SK-N-SH (cell line): Measurements from ENCODE around the gene TSHR.

Experiments
- CHD2 ChIP-seq: fragments of 150-350 bp; IDR thresholded peaks from 2 replicates; pipeline ENCODE4 v1.6.1; 2018; ENCODE audit warnings: low read length; ENCODE audit not compliant: partially characterized antibody
- EP300 ChIP-seq, 2 experiments: IDR thresholded peaks; 2 replicates each; pipeline versions ENCODE4 v1.4.0 to v1.6.1; 2012; ENCODE audit warnings: borderline replicate concordance in 1 of 2, low read depth in 1 of 2, low read length in 1 of 2
- EZH2phosphoT487 ChIP-seq: fragments of 200-600 bp; sonication (generic); IDR thresholded peaks from 2 replicates; pipeline ENCODE4 v1.6.1; 2017; ENCODE audit warnings: low read depth, mixed run types, mild to moderate bottlenecking, antibody characterized with exemption, moderate library complexity, borderline replicate concordance
- SMC3 ChIP-seq: IDR thresholded peaks from 2 replicates; pipeline ENCODE4 v1.6.1; 2012; ENCODE audit warnings: low read depth, low read length, improper control_type of control experiment
- TCF12 ChIP-seq: IDR thresholded peaks from 2 replicates; pipeline ENCODE4 v1.4.0; 2012
- TF ChIP-seq, protein P1 (sequence below): fragments of 200-600 bp; sonication (generic); IDR thresholded peaks from 2 replicates; pipeline ENCODE4 v1.6.1; 2017; ENCODE audit warnings: antibody characterized with exemption, mild to moderate bottlenecking, moderate library complexity
- TF ChIP-seq, protein P2 (sequence below): IDR thresholded peaks from 2 replicates; pipeline ENCODE4 v1.6.1; 2012; ENCODE audit warnings: mild to moderate bottlenecking, low read depth, low read length, moderate library complexity
- TF ChIP-seq, protein P3 (sequence below): IDR thresholded peaks from 2 replicates; pipeline ENCODE4; 2012
- TF ChIP-seq, protein P4 (sequence below): fragments of 150-350 bp; IDR thresholded peaks from 2 replicates; pipeline ENCODE4 v1.6.1; 2017; ENCODE audit warnings: antibody characterized with exemption, low read length, low read depth, borderline replicate concordance
- TF ChIP-seq, protein P5 (sequence below): IDR thresholded peaks from 2 replicates; pipeline ENCODE4 v1.4.0; 2012; ENCODE audit warnings: low read depth, borderline replicate concordance

DNA sequence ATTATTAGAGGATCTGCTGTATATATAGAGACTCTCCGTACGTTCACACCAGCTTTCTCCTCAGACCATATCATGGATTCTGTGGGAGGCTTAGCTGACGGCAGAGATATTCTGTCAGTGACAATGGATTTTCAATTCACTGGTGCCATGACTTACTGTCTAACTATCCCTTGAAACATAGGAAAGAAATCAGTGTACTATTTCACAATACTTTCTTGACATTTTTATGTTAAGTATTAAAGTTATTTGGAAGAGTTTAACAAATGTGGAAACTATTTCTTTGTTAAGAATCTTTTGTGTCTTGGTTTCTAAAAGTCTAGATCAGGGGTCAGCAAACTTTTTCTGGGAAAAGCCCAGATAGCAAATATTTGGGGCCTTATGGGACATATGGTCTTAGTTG lies 146.8 kb downstream of the TSHR start:
- no peak for TF ChIP-seq CHD2
- TF ChIP-seq, protein P1, sequence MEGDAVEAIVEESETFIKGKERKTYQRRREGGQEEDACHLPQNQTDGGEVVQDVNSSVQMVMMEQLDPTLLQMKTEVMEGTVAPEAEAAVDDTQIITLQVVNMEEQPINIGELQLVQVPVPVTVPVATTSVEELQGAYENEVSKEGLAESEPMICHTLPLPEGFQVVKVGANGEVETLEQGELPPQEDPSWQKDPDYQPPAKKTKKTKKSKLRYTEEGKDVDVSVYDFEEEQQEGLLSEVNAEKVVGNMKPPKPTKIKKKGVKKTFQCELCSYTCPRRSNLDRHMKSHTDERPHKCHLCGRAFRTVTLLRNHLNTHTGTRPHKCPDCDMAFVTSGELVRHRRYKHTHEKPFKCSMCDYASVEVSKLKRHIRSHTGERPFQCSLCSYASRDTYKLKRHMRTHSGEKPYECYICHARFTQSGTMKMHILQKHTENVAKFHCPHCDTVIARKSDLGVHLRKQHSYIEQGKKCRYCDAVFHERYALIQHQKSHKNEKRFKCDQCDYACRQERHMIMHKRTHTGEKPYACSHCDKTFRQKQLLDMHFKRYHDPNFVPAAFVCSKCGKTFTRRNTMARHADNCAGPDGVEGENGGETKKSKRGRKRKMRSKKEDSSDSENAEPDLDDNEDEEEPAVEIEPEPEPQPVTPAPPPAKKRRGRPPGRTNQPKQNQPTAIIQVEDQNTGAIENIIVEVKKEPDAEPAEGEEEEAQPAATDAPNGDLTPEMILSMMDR: no peak
- TF ChIP-seq SMC3: no peak
- TF ChIP-seq, protein P2, sequence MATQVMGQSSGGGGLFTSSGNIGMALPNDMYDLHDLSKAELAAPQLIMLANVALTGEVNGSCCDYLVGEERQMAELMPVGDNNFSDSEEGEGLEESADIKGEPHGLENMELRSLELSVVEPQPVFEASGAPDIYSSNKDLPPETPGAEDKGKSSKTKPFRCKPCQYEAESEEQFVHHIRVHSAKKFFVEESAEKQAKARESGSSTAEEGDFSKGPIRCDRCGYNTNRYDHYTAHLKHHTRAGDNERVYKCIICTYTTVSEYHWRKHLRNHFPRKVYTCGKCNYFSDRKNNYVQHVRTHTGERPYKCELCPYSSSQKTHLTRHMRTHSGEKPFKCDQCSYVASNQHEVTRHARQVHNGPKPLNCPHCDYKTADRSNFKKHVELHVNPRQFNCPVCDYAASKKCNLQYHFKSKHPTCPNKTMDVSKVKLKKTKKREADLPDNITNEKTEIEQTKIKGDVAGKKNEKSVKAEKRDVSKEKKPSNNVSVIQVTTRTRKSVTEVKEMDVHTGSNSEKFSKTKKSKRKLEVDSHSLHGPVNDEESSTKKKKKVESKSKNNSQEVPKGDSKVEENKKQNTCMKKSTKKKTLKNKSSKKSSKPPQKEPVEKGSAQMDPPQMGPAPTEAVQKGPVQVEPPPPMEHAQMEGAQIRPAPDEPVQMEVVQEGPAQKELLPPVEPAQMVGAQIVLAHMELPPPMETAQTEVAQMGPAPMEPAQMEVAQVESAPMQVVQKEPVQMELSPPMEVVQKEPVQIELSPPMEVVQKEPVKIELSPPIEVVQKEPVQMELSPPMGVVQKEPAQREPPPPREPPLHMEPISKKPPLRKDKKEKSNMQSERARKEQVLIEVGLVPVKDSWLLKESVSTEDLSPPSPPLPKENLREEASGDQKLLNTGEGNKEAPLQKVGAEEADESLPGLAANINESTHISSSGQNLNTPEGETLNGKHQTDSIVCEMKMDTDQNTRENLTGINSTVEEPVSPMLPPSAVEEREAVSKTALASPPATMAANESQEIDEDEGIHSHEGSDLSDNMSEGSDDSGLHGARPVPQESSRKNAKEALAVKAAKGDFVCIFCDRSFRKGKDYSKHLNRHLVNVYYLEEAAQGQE: no peak
- no peak for TF ChIP-seq TCF12
- TF ChIP-seq, protein P3, sequence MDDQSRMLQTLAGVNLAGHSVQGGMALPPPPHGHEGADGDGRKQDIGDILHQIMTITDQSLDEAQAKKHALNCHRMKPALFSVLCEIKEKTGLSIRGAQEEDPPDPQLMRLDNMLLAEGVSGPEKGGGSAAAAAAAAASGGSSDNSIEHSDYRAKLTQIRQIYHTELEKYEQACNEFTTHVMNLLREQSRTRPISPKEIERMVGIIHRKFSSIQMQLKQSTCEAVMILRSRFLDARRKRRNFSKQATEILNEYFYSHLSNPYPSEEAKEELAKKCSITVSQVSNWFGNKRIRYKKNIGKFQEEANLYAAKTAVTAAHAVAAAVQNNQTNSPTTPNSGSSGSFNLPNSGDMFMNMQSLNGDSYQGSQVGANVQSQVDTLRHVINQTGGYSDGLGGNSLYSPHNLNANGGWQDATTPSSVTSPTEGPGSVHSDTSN: no peak
- TF ChIP-seq, protein P4, sequence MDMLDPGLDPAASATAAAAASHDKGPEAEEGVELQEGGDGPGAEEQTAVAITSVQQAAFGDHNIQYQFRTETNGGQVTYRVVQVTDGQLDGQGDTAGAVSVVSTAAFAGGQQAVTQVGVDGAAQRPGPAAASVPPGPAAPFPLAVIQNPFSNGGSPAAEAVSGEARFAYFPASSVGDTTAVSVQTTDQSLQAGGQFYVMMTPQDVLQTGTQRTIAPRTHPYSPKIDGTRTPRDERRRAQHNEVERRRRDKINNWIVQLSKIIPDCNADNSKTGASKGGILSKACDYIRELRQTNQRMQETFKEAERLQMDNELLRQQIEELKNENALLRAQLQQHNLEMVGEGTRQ: no peak
- TF ChIP-seq EZH2phosphoT487: no peak
- TF ChIP-seq, protein P5, sequence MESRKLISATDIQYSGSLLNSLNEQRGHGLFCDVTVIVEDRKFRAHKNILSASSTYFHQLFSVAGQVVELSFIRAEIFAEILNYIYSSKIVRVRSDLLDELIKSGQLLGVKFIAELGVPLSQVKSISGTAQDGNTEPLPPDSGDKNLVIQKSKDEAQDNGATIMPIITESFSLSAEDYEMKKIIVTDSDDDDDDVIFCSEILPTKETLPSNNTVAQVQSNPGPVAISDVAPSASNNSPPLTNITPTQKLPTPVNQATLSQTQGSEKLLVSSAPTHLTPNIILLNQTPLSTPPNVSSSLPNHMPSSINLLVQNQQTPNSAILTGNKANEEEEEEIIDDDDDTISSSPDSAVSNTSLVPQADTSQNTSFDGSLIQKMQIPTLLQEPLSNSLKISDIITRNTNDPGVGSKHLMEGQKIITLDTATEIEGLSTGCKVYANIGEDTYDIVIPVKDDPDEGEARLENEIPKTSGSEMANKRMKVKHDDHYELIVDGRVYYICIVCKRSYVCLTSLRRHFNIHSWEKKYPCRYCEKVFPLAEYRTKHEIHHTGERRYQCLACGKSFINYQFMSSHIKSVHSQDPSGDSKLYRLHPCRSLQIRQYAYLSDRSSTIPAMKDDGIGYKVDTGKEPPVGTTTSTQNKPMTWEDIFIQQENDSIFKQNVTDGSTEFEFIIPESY: no peak
- no peak for TF ChIP-seq EP300 (IDR thresholded peaks at IDR 0.05; ENCODE audit: borderline replicate concordance in 1 of 2, low read depth in 1 of 2, low read length in 1 of 2)
